ENCODE data around the gene PARVB.
A peak's percentile ranks its signal among the peaks of the same experiment; 100 is the strongest.

Gene PARVB

DNA sequence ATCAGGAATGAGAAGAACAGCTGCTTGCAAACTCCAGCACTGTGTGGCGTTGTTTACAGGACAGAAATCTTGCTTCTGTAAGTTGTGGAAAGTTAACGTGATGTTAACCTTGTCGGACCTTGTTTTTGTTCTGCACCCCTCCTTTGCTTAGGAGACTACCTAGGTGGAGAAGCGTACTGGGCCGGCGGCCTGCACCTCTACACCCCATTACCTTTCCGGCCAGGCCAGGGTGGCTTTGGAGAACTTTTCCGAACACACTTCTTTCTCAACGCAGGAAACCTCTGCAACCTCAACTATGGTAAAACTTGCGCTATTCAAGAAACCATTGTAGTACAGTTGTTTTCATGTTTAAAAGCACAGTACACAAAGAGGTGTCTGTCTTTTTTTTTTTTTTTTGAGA, 35.1 kb upstream of the PARVB start:
- no peak for DNase-seq
- H3K36me3 ChIP-seq (ENCODE audit: control insufficient read depth, insufficient read depth, low read length), result peaks cover 59% of the 10 kb centered on the region

DNA sequence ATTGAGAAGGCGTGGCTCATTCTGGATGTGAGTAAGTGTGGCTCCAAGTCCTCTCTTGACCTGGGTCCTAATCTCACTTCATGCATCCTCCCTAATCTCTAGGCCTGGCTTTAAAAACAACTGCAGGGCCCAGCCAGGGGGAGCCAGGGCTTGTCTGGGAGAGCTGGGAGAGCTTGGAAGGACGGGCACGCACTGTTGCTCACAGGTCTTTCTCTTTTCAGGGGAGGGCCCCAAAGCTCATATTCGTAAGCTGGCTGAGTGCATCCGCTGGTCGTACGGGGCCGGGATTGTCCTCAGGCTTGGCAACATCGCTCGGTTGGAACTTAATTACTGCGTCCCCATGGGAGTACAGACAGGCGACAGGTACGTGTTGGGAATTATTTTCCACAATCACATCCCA, 34.1 kb upstream of the PARVB start:
- Histone ChIP-seq H3K9me3 (ENCODE audit: control insufficient read depth, low read length) (no peaks in the 10 kb centered on the region), H3K4me3 (ENCODE audit: insufficient read depth, low read depth, low read length, poor library complexity, severe bottlenecking) (no peak overlapping the region), H3K27me3 (replicated peaks; ENCODE audit: control insufficient read depth, insufficient read depth, low read length, poor library complexity, severe bottlenecking) (no peaks in the 10 kb centered on the region), H3K36me3 (ENCODE audit: control insufficient read depth, insufficient read depth, low read length) (peaks cover 53% of the 10 kb centered on the region), H3K4me1 (ENCODE audit: control insufficient read depth, insufficient read depth, low read length, poor library complexity, severe bottlenecking) (no peaks in the 10 kb centered on the region), H3K27ac (ENCODE audit: insufficient read depth, low read length, poor library complexity, severe bottlenecking) (no peak overlapping the region)
- no peak for DNase-seq

More for the DNA sequence above, 35.1 kb upstream of the PARVB start:
- Histone ChIP-seq H3K4me3 (ENCODE audit: insufficient read depth, low read depth, low read length, poor library complexity, severe bottlenecking) (no peak overlapping the region), H3K4me1 (ENCODE audit: control insufficient read depth, insufficient read depth, low read length, poor library complexity, severe bottlenecking) (no peaks in the 10 kb centered on the region), H3K27ac (ENCODE audit: insufficient read depth, low read length, poor library complexity, severe bottlenecking) (no peak overlapping the region), H3K9me3 (ENCODE audit: control insufficient read depth, low read length) (no peaks in the 10 kb centered on the region), H3K27me3 (replicated peaks; ENCODE audit: control insufficient read depth, insufficient read depth, low read length, poor library complexity, severe bottlenecking) (no peaks in the 10 kb centered on the region)

DNA sequence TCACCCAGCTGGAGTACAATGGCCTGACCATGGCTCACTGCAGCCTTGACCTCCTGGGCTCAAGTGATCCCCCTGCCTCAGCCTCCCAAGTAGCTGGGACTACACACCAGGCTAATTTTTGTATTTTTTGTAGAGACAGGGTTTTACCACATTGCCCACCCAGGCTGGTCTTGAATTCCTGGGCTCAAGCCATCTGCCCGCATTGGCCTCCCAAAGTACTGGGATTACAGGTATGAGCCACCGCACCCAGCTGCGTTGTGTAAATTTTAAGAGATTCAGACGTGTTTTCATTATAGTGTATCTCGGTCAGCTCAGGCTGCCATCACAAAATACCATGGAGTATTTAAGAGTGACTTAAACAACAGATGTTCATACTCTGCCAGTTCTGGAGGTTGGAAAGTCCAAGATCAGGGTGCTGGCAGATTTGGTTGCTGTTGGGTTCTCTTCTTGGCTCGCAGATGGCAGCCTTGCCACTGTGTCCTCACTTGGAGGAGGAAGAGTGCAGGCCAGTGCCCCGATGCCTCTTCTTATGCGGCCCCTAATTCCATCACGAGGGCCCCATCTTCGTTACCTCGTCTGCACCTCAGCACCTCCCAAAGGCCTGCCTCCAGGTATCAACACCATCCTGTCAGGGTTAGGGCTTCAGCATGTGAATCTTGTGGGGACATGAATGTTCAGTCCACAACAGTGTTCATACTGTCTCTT, 32.6 kb upstream of the PARVB start:
- Histone ChIP-seq H3K27ac (ENCODE audit: insufficient read depth, low read length, poor library complexity, severe bottlenecking) (no peak overlapping the region), H3K4me1 (ENCODE audit: control insufficient read depth, insufficient read depth, low read length, poor library complexity, severe bottlenecking) (peaks cover 5% of the 10 kb centered on the region), H3K9me3 (ENCODE audit: control insufficient read depth, low read length) (no peaks in the 10 kb centered on the region), H3K36me3 (ENCODE audit: control insufficient read depth, insufficient read depth, low read length) (peaks cover 45% of the 10 kb centered on the region), H3K27me3 (replicated peaks; ENCODE audit: control insufficient read depth, insufficient read depth, low read length, poor library complexity, severe bottlenecking) (no peaks in the 10 kb centered on the region), H3K4me3 (ENCODE audit: insufficient read depth, low read depth, low read length, poor library complexity, severe bottlenecking) (no peak overlapping the region)
- DNase-seq, result no peak

DNA sequence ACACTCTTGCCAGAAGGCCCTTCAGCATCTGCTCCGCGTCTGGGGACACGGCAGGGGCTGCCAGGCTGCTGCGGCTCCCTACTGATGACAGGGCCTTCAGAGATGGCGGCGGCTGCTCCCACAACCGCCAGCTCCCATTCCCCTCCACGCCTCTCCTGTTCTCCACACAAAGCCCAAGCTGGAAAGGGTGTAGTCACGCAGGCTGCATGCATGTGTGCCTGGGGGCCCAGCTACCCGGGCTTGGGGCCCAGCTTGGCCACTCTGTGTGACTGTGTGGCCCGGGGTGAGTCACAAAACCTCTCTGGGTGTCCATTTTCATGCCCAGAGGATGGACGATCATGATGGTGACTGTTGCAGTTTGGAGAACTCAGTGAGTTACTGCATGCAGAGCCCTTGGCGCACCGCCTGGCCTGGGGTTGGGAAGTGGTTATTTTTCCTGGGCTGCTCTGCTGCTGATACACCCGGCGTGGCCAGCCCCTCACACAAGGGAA, 31.7 kb upstream of the PARVB start:
- Histone ChIP-seq H3K27ac (ENCODE audit: insufficient read depth, low read length, poor library complexity, severe bottlenecking) (no peak overlapping the region), H3K27me3 (replicated peaks; ENCODE audit: control insufficient read depth, insufficient read depth, low read length, poor library complexity, severe bottlenecking) (no peaks in the 10 kb centered on the region), H3K9me3 (ENCODE audit: control insufficient read depth, low read length) (no peaks in the 10 kb centered on the region), H3K36me3 (ENCODE audit: control insufficient read depth, insufficient read depth, low read length) (peaks cover 45% of the 10 kb centered on the region), H3K4me3 (ENCODE audit: insufficient read depth, low read depth, low read length, poor library complexity, severe bottlenecking) (no peak overlapping the region), H3K4me1 (ENCODE audit: control insufficient read depth, insufficient read depth, low read length, poor library complexity, severe bottlenecking) (peaks cover 5% of the 10 kb centered on the region)
- DNase-seq, result no peak

DNA sequence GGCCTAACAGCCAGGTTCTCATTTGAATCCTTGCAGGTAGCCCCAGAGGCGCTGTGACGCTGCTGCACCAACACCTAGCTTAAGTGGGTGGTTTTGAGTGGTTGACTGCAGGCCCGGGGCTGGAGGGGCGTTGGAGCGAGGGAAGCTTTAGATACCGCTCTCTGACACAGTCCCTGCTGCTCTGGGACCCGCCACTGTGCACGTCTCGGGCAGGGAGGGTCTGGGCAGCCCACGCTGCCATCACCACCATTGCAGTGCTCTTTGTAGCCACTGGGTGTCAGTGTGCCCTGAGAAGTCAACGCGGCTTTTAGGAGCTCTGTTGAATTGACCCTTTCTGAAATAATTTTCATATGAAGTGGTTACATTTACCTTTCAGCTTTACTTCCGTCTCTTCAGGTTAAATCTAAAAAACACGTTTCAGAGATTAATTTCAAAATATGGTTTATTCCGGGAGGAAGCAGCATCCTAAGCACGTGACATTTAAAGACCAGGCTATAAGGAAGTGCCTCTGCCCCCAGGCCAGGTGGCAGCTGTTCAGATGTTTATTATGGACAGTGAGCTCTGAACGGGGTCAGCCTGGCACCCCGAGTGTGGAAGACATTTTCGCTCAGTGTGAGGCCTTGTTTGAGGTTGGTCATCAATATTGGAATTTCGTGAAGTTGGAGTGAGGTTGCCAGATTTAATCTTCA, 30.9 kb upstream of the PARVB start:
- H3K4me3 ChIP-seq (ENCODE audit: insufficient read depth, low read depth, low read length, poor library complexity, severe bottlenecking), result no peak overlapping the region
- H3K36me3 ChIP-seq (ENCODE audit: control insufficient read depth, insufficient read depth, low read length), result peaks cover 40% of the 10 kb centered on the region
- no peaks in the 10 kb centered on the region for H3K9me3 ChIP-seq (ENCODE audit: control insufficient read depth, low read length)
- no peak overlapping the region for H3K27ac ChIP-seq (ENCODE audit: insufficient read depth, low read length, poor library complexity, severe bottlenecking)
- H3K4me1 ChIP-seq (ENCODE audit: control insufficient read depth, insufficient read depth, low read length, poor library complexity, severe bottlenecking), result peaks cover 5% of the 10 kb centered on the region
- no peaks in the 10 kb centered on the region for H3K27me3 ChIP-seq (replicated peaks; ENCODE audit: control insufficient read depth, insufficient read depth, low read length, poor library complexity, severe bottlenecking)
- peak; percentile 18 to 34 (median 33) for DNase-seq

DNA sequence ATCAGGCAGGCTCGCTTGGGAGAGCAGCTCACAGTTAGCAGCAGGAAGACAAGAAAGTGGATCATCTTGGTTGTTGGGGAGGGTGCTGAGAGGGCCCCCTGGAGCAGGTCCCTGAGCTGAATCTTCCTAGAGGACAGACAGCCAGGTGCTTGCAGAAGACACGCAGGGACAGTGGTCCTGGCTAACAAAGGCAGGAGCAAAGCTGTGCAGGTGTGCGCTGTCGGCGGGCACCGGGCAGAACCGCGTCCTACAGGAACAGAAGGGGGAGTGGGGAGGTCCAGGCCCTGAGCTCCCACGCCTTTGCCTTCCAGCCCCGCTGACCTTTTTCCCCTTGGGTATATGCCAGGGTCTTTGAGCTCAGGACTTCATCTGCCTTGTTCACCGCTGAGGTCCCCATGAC, 30.1 kb upstream of the PARVB start:
- peaks cover 5% of the 10 kb centered on the region for H3K4me1 ChIP-seq (ENCODE audit: control insufficient read depth, insufficient read depth, low read length, poor library complexity, severe bottlenecking)
- DNase-seq, result no peak
- no peaks in the 10 kb centered on the region for H3K9me3 ChIP-seq (ENCODE audit: control insufficient read depth, low read length)
- H3K36me3 ChIP-seq (ENCODE audit: control insufficient read depth, insufficient read depth, low read length), result peaks cover 37% of the 10 kb centered on the region
- H3K27me3 ChIP-seq (replicated peaks; ENCODE audit: control insufficient read depth, insufficient read depth, low read length, poor library complexity, severe bottlenecking), result no peaks in the 10 kb centered on the region
- H3K4me3 ChIP-seq (ENCODE audit: insufficient read depth, low read depth, low read length, poor library complexity, severe bottlenecking), result no peak overlapping the region
- no peak overlapping the region for H3K27ac ChIP-seq (ENCODE audit: insufficient read depth, low read length, poor library complexity, severe bottlenecking)

DNA sequence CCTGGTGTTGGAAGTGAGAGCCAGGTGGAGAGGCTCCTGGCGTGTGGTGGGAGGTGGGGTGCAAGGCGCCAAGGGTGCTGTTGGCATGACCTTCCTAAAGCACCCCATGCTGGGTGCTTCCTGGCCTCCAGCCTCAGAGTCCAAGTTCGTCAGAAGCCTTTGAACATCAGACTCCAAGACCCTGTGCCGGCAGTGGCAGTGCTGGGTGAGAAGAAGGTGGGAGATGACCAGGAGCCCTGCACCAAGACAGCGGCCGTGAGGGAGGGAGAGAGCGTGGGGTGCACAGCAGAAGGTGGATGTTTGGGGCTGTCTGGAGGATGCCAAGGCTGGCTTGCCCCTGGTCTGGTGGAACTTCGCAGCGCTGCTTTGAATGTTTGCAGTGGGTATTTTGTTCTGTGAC, 29.7 kb upstream of the PARVB start:
- H3K4me1 ChIP-seq (ENCODE audit: control insufficient read depth, insufficient read depth, low read length, poor library complexity, severe bottlenecking), result peaks cover 5% of the 10 kb centered on the region
- no peak overlapping the region for H3K27ac ChIP-seq (ENCODE audit: insufficient read depth, low read length, poor library complexity, severe bottlenecking)
- DNase-seq, result no peak
- H3K9me3 ChIP-seq (ENCODE audit: control insufficient read depth, low read length), result no peaks in the 10 kb centered on the region
- no peaks in the 10 kb centered on the region for H3K27me3 ChIP-seq (replicated peaks; ENCODE audit: control insufficient read depth, insufficient read depth, low read length, poor library complexity, severe bottlenecking)
- H3K4me3 ChIP-seq (ENCODE audit: insufficient read depth, low read depth, low read length, poor library complexity, severe bottlenecking), result no peak overlapping the region
- H3K36me3 ChIP-seq (ENCODE audit: control insufficient read depth, insufficient read depth, low read length), result peaks cover 37% of the 10 kb centered on the region

DNA sequence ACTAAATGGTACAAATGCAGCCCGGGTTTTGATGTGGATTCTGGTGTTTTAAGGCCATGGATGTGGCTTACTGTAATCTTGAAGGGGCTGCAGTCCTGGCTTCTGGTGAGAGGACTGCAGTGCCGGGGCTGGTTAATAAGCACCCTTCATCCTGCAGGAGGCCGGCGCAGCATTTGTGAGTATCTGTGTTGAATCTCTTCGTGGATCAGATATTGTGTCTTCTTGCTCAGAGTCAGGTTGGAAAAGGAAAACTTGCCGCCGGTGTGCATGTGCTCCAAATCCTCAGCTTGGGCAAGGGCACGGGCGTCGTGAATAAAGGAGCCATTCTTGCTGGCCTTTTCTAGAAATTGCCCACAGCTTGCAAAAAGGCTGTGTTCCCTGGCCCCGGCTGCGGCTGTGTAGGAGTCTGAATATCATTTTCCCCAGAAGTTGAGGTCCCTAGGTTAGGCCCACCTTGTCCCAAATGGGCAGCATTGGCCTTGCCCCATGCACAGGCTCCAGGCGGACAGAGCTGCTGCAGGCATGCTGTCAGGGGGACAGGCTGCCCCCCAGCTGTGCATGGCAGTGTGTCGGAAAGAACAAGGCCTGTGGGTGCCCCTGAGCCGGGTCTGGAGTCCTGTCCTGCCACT, 28.9 kb upstream of the PARVB start:
- Histone ChIP-seq H3K27me3 (replicated peaks; ENCODE audit: control insufficient read depth, insufficient read depth, low read length, poor library complexity, severe bottlenecking) (no peaks in the 10 kb centered on the region), H3K4me1 (ENCODE audit: control insufficient read depth, insufficient read depth, low read length, poor library complexity, severe bottlenecking) (peaks cover 5% of the 10 kb centered on the region), H3K4me3 (ENCODE audit: insufficient read depth, low read depth, low read length, poor library complexity, severe bottlenecking) (peak overlapping the region; percentile 63), H3K36me3 (ENCODE audit: control insufficient read depth, insufficient read depth, low read length) (peaks cover 30% of the 10 kb centered on the region), H3K9me3 (ENCODE audit: control insufficient read depth, low read length) (no peaks in the 10 kb centered on the region), H3K27ac (ENCODE audit: insufficient read depth, low read length, poor library complexity, severe bottlenecking) (peak overlapping the region; percentile 67)
- no peak for DNase-seq

DNA sequence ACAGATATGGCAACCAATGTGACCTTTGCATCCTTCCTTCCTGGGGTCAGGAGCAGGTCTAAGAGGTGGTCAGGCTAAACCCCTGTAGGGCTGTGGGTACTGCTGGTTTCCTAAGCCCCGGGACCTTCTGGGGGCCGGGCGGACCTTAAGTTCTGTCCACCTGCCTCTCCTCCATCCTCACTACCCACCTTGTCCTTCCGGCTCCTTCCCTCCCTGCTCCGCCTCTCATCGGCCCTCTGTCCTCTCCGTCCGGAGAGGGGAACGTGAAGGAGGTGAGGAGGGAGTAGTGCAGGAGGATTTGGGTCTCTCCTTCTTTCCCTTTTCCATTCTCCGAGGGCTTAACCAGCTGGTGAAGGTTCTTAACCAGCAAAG, 28.3 kb upstream of the PARVB start:
- no peak for DNase-seq
- peak overlapping the region; percentile 67 for H3K27ac ChIP-seq (ENCODE audit: insufficient read depth, low read length, poor library complexity, severe bottlenecking)
- H3K9me3 ChIP-seq (ENCODE audit: control insufficient read depth, low read length), result no peaks in the 10 kb centered on the region
- peaks cover 5% of the 10 kb centered on the region for H3K4me1 ChIP-seq (ENCODE audit: control insufficient read depth, insufficient read depth, low read length, poor library complexity, severe bottlenecking)
- peak overlapping the region; percentile 63 for H3K4me3 ChIP-seq (ENCODE audit: insufficient read depth, low read depth, low read length, poor library complexity, severe bottlenecking)
- no peaks in the 10 kb centered on the region for H3K27me3 ChIP-seq (replicated peaks; ENCODE audit: control insufficient read depth, insufficient read depth, low read length, poor library complexity, severe bottlenecking)
- H3K36me3 ChIP-seq (ENCODE audit: control insufficient read depth, insufficient read depth, low read length), result peaks cover 24% of the 10 kb centered on the region

Data from effector memory CD4-positive, alpha-beta T cell (primary cell).